ENCODE results near the gene DOCK2.

DNA sequence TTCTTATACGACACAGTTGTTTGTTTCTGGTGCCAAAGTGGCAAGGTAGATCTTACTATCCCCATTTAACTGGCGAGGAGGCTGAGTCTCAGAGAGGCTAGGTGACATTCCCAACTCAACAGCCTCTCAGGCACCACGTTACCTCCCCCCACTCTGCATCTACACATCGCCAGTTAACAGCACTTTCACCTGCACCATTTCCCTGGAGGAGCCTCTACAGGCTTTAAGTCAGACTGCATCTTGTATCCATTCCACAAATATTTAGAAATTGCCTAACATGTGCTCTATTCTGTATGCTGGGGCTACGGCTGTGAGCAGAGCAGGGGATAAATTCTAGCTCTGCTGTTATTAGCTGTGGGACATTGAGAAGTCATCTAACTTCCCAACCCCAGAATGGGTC, 174.6 kb downstream of the DOCK2 start:
- no peak for TF ChIP-seq POLR2A (IDR thresholded peaks at IDR 0.05)
- TF ChIP-seq, protein P1, sequence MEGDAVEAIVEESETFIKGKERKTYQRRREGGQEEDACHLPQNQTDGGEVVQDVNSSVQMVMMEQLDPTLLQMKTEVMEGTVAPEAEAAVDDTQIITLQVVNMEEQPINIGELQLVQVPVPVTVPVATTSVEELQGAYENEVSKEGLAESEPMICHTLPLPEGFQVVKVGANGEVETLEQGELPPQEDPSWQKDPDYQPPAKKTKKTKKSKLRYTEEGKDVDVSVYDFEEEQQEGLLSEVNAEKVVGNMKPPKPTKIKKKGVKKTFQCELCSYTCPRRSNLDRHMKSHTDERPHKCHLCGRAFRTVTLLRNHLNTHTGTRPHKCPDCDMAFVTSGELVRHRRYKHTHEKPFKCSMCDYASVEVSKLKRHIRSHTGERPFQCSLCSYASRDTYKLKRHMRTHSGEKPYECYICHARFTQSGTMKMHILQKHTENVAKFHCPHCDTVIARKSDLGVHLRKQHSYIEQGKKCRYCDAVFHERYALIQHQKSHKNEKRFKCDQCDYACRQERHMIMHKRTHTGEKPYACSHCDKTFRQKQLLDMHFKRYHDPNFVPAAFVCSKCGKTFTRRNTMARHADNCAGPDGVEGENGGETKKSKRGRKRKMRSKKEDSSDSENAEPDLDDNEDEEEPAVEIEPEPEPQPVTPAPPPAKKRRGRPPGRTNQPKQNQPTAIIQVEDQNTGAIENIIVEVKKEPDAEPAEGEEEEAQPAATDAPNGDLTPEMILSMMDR (IDR thresholded peaks at IDR 0.05), result no peak

Data from lower leg skin (tissue), 3 donors.